Right lung (tissue), 5 donors: ENCODE measurements around the gene CD8A. TPM values are rescaled to one million over a fixed set of nuclear protein-coding genes. Genes with fewer than 3 reads are reported as not detected.
"Not testable (repeated sequence)": the region's sequence is repeated elsewhere in the genome, so short reads cannot be mapped to it uniquely, and the experiment has no call there.

Experiments used
- DNase-seq, 2 donors: peaks; one replicate each; pipeline ENCODE4 v3.0.0-alpha.2; 2013
- polyA plus RNA-seq, 5 donors: library from polyadenylated mRNA; unstranded; fragments of 120-200 nt; gene quantifications; one replicate each; pipeline versions ENCODE4 v1.2.1 to v1.2.3, GENCODE V29; 2013; ENCODE audit warnings: inconsistent platforms in 1 of 5, low replicate concordance in 1 of 5; ENCODE audit not compliant: insufficient read length in 5 of 5, insufficient read depth in 1 of 5

Gene CD8A
- polyA plus RNA-seq, 5 donors = 0.62 to 1.2 (median 1.1) TPM

- DNase-seq = not testable (repeated sequence)
Measured at GRCh38 chr2:86739889-86740288, 50.8 kb downstream of the CD8A start.

- not testable (repeated sequence) for DNase-seq
Measured at GRCh38 chr2:86739485-86739884, 51.2 kb downstream of the CD8A start.

GRCh38 chr2:86734896-86735295, 55.8 kb downstream of the CD8A start:
- DNase-seq = not testable (repeated sequence)

Other genes starting within 250 kb of the CD8A start
- 100 to 1,000 TPM; 135 to 191 (median 151) TPM for gene CHMP3, start 227.5 kb downstream of the CD8A start, polyA plus RNA-seq
- 10 to 100 TPM; 27.8 to 43.0 (median 38.1) TPM for gene RNF103, start 167.0 kb downstream of the CD8A start, polyA plus RNA-seq
- 10 to 100 TPM; 40.9 to 55.3 (median 52.7) TPM for gene RMND5A, start 70.6 kb downstream of the CD8A start, polyA plus RNA-seq
- under 1 TPM; 0.37 to 0.85 (median 0.56) TPM for gene CD8B, start 71.0 kb upstream of the CD8A start, polyA plus RNA-seq
- 1 to 10 TPM; 1.1 to 5.2 (median 2.8) TPM for gene RGPD1, start 151.2 kb upstream of the CD8A start, polyA plus RNA-seq
- gene PLGLB1, start 230.9 kb upstream of the CD8A start, polyA plus RNA-seq = 10 to 100 TPM; 11.0 to 18.7 (median 14.4) TPM